ENCODE data around the gene NFE2.
A peak's percentile ranks its signal among the peaks of the same experiment; 100 is the strongest.
"Not testable (repeated sequence)": the region's sequence is repeated elsewhere in the genome, so short reads cannot be mapped to it uniquely, and the experiment has no call there.

NFE2 gene

DNA sequence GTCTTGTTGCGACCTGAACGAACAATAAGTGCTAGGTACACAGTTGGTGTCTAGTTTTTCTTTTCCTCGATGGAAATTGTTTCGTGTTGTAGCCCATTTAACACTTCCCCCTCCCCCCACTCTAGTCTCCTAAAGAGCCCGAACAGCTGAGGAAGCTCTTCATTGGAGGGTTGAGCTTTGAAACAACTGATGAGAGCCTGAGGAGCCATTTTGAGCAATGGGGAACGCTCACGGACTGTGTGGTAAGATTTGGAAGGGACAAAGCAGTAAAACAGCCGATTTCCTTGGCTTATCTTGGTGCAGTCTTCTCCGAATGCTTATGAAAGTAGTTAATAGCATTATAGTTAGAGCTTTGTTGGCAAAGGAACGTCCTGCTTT is 19.6 kb downstream of the NFE2 start:
- not testable (repeated sequence) for DNase-seq

DNA sequence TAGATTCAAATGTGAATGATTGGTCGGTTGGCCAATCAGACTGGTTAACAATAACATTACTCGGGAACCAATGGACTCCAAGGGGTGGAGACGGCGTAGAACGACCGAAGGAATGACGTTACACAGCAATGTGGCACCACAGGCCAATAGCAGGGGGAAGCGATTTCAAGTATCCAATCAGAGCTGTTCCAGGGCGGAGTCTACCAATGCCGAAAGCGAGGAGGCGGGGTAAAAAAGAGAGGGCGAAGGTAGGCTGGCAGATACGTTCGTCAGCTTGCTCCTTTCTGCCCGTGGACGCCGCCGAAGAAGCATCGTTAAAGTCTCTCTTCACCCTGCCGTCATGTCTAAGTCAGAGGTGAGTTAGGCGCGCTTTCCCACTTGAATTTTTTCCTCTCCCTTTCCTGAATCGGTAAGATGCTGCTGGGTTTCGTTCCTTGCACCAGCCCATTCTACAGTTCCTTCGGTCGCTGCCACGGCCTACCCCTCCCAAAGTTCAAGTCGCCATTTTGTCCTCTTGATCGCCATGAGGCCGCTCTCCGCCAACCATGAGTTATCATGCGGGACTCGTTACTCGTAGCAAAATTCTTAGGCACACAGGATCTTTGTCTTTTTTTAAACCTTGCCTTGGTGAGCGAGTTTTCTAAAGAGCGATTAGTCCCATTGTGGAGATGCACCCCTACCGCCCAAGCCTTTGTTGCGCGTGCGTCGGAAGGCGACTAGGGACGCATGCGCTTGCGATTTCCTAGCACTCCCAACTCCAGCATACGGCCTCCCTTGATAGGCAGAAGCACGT is 20.2 kb downstream of the NFE2 start, which contains the start of gene HNRNPA1:
HNRNPA1 (plus strand) TSS at position 259 of the 793 bp plus-strand sequence; CDS start at position 341, 82 bp downstream.
- peak; percentile 100 for DNase-seq

DNA sequence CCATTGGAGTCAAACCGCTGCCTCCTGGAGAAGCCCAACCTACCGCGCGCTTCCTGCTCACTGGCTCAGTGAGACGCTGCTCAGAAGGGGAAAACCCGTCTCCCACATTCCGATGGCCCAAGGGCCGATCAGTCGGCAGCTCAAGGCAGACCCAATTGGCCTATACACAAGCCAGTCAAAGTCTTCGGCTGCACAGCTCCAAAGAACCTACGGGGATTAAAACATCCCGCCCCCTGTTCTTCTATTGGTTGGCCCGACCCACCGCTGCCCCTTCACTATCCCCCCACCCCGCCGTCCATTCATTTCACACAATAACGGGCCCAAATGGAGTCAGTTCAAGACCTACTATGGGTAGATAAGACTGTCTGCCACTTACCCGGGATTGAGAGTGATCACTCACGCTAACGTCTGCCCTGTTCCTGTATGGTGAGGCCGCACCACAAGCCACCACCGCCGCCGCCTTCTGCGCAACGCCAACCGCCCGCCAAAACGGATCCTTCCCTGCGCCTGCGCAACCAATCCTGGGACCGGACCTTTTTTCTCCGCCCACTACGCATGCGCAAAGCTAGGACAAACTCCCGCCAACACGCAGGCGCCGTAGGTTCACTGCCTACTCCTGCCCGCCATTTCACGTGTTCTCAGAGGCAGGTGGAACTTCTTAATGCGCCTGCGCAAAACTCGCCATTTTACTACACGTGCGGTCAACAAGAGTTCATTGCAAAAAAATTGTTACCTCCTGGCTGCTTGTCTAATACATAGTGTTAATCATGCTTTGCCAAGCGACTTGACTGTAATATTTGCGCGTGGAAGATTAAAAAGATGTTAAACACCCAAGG is 21.0 kb downstream of the NFE2 start, which contains the start of gene CBX5:
CBX5 (minus strand) TSS at position 491 of the 836 bp plus-strand sequence. CDS start 22,472 bp downstream, outside the sequence.
- DNase-seq: peak; percentile 96

DNA sequence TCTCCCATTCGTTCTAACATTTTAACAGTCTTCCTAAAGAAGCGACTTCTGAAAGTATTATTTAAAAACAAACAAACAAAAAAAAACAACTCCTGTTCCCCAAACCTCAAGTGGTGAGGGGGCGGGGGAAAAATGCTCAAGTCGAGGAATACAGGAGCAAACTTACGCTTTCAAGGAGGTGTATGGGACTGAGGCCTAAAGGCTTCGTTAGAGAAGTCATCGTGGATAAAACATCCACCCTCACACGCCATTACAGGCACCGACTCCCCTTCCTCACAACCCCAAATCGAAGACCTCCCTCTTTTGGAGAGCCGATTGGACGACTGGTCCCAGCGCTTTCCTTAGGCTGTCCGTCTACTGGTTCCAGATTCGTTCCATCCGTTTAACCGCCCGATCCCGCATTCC is 21.6 kb downstream of the NFE2 start:
- no peak for DNase-seq

DNA sequence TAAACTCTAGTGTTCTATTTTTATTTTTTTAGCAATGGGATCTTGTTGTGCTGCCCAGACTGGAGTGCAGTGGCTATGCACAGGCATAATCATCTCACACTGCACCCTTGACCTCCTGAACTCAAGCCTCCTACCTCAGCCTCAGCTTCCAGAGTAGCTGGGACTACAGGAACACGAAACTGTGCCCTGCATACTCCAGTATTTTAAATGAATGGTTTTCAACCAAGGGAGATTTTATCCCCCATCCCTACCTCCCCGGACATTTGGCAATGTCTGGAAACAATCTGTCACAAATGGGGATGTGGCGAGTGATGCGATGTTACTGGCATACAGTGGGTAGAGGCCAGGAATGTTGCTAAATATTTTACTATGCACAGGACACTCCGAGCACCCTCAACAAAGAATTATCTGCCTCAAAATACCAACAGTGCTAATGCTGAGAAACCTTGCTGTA is 23.0 kb downstream of the NFE2 start:
- no peak for DNase-seq

DNA sequence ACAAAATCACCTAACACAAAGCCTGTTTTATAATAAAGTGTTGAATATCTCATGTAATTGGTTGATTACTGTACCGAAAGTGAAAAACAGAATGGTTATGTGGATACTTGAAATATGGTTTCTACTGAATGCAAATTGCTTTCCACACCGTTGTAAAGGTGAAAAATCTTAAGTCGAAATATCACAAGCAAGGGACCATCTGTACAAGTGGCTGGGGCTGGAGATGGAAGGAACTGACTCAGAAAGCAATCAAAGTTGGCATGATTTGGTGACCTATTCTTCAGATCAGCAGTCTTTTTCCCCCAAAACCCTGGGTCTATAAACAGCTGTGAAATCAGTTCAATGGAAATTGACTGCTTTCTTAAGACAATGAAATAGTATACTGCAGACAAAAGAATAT is 24.4 kb downstream of the NFE2 start:
- DNase-seq: no peak

DNA sequence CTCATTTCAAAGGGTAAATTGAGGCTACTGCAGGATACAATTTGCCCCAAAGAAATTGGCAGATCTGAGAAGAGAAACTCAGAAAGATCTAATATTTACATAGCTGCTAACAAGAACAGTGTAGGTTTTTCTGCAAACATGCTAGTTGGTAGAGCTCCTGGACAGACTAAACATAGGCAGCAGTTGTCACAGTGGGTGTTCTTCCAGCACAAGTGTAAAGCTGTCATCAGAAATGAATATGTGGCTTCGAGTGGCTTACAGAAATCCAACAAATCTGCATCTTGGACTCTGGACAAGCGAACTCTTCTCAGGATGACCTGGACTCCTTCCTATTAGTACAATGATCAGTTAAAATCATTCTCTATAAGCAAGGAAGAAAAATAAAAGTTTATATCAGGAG is 26.8 kb downstream of the NFE2 start:
- no peak for DNase-seq

DNA sequence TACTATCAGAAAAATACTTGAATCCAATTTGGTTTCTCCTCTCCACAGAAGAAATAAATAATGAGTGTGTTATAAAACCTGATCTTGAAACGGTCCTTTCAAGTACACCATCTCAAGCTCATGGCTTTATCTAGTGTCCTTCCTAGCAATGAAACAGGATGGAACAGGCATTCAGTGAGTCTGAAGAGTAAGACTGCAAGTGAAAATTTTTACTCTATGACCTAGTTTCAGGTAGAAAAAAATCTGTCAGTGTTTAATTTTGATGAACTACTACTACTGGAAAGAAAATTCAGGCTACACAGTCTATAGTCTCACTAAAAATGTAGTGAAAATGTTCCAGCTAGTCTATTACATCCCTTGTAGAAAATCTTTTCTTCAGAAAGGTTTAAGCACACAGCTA is 28.6 kb downstream of the NFE2 start:
- DNase-seq: no peak

DNA sequence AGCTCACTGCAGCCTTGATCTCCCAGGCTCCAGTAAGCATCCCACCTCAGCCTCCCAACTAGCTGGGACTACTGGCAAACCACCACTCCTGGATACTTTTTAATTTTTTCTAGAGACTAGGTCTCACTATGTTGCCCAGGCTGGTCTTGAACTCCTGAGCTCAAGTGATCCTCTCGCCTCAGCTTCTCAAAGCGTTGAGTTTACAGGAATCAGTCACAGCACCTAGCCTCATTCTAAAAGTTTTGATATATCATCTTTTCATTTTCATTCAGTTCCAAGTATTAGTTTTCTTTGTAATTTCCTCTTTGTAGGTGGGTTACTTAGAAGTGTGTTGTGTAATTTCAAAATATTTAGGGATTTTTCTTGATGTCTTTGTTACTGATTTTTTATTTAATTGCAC is 30.5 kb downstream of the NFE2 start:
- no peak for DNase-seq

DNA sequence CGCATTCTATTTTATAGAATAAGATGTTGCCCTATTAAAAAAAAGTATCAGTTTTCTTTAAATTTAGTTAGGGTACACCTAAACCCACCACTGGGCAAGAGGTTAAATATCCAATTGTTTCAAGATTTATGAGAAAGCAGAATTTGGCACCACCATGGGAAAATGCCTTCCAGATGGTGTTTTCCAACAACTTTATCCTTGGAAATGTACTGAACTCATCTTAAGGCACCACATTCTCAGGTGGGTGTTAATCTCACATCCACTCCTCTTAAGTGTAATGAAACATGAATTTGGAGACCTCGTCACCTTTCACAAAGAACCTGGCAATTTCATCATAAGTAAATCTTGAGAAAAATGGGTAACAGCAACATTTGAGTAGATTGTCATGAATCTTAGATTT is 34.0 kb downstream of the NFE2 start:
- DNase-seq: no peak

DNA sequence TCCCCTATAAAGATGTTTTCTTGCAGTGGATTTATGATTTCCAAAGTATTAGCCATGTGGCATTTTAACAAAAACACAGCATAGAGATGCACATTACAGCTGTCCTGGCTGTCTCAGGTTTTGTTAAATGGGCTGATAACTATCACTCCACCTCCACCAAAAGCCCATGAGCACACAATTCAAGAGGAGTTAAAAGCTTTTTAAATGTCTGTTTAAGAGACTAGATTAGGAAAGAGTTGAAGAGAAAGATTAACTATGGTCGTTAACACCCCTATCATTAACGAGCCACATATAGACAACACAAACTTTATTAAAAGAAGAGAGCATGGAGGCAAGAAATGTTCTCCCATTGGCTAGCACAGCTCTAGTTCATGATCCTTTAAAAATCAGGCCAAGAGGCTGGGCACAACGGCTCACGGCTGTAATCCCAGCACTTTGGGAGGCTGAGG is 35.4 kb downstream of the NFE2 start:
- DNase-seq: no peak

DNA sequence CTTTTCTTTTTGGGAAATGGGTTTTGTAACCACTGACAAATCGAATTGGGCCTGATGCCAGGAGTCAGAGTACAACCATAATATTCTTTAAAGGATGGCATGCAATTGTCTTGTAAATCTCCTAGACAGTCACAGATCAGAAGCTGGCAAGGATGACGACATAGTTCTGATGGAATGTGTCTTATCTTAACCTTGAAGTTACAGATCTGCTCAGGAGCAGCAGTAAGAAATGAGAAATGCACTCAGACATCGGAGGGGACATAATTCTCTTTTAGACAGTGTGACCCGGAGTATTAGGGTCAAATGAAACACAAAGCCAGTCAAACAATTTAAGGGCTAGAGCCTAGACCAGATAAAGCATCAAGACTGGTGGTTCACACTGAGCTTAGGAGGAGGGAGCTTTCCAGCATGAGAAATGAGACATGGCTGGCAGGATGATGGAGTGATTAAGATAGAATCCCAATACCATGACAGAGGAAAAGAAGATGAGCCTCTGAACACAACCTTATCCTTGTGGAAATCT is 38.4 kb downstream of the NFE2 start:
- DNase-seq: no peak

DNA sequence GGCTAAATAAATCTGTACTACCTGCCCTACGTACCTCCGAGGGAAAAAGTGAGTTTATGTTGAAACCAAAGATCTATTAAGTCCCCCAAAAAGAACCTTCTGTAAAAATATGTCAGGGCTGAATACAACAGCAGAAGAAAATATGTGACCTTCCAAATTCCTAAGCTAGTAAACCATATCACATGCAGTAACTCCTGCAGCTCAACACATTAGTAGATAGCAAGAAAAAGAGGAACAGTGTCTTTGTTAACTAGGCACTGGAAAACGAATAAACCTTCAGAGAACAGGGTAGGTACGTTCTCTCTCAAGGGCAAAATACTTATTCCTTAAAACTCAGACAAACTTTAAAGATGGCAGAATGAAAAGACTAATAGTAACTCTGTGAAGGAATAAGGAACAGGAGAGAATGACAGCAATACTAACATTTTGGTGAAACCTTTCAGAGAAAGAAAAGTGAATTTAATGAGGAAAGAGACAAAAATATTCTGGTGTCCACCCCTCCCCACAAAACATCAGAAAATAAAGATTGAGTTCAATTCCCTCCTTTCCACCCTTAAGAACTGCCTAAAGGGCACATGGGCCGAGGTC is 38.9 kb downstream of the NFE2 start:
- no peak for DNase-seq

DNA sequence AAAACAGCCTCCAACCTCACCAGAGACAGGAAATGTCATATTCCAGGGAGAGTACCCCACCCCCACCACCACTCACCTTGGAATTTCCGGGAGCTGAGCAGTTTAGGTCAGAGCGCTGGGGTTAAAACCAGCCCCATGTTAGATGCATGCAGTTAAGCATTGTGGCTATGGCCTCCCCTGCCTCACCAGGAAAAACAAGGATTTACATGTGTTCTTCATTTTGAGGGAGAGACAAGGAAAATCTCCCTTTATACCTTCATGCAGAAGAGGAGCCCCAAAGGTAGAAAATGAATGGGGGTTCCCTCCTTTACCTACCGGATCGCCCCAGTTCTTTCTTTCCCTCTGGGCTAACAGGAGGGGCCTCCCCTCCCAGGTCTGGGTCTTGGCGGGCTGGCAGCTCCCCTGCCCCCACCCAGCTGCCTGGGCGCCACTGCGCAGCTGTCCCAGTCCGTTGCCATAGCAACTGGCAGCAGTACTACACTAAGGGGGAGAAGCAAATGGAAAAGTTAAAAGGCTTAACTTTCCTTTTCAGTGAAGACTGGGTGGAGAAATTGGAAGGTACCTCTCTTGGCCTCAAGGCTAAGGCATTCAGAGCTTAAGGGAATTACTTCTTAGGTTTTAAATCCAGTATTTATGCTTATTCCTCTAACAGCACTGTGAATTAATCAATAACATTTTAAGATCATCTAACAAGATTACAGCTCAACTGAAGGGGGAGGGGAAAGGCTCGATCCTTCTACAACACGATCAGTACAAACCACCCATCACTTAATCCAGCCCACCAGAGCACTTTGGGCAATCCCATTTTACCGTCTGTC is 41.4 kb downstream of the NFE2 start:
- DNase-seq: no peak

DNA sequence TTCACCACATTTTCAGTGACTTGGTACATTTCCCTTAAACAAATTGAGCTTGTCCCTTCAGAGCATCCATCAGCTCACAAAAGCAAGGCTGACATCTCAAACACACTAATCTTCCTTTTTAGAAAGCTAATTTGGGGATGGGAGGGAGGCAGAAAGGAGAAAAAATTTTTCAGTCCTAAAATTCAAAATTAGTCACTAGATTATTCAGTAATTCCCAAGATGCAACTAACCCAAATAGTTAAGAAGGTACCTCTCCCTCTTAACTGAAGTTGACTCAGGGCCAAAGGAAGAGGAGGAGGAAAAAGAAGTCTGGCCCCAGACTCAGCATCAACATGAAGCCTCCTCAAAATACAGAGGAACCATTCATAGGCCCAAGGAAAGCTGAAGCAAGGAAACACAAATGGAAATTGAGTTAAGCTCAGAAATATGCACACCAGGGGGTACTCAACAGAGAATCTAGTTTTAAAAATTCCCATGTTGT is 42.6 kb downstream of the NFE2 start:
- DNase-seq: no peak

DNA sequence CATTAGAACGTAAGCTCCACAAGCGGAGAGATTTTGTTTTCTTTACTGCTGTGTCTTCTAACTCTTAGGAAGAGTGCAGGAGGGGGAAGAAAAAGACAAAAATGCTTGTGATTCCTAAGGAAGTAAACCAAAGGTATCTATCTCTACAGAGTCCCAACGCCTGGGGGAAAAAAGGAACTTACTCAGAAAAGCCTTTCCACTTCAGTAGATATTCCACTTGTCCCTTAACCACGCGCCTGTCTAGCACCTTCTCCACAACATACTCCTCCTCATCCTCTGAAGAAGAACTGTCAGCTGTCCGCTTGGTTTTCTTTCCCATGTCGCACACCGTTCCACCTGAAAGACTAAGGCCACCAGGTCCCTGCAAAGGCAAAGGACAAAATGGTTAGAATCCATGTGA is 43.5 kb downstream of the NFE2 start:
- no peak for DNase-seq

DNA sequence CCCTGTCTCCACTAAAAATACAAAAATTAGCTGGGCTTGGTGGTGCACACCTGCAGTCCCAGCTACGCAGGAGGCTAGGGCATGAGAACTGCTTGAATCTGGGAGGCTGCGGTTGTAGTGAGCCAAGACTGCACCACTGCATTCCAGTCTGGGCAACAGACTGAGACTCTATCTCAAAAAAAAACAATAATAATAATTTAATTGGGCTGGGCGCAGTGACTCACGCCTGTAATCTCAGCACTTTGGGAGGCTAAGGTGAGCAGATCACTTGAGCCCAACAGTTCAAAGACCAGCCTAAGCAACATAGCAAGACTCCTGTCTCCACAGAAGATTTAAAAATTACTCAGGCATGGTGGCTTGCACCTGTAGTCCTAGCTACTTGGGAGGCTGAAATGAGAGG is 47.6 kb downstream of the NFE2 start:
- no peak for DNase-seq

DNA sequence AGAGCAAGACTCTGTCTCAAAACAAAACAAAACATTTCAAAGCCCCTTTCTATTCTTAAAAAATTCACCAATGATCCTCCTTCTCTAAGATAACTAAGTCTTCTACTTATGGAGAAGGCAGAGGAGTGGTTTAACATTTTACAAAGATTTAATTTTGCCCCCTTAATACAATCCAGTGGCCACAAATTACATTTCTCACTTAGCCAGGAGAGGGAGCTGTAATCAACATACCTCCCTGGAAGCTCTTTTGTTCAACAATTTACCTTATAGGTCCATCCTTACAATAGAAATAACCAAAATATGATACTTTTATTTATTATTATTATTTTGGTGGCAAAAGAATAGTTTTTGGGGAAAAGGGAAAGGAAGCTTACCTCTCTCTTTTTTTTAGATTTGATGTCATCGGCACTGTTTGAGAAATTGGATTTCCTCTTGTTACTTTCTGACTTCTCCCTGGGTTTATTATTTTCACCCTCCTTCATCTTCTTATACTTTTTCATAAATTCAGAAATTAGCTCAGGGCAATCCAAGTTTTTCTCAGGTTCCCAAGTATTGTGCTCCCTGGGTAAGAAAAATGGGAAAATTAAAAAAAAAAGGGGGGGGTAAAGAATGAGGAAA is 49.0 kb downstream of the NFE2 start:
- no peak for DNase-seq

DNA sequence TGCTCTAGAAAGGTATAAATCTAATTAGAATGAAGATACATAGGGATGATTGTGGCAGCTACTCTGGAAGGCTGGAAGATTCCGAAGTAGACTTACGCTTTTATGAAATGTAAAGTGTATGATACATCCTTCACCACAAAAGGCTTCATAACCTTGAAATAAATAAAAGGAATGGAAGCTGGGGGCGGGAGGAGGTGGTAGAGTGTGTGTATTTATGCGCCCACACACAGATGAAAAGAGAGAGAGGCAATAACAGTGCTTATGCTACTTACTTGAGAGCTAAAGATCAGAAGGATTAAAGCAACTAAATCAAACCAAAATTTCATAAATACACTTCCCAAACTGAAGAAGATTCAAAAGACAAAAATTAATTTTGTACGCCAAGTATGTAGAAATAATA is 51.3 kb downstream of the NFE2 start:
- no peak for DNase-seq

DNA sequence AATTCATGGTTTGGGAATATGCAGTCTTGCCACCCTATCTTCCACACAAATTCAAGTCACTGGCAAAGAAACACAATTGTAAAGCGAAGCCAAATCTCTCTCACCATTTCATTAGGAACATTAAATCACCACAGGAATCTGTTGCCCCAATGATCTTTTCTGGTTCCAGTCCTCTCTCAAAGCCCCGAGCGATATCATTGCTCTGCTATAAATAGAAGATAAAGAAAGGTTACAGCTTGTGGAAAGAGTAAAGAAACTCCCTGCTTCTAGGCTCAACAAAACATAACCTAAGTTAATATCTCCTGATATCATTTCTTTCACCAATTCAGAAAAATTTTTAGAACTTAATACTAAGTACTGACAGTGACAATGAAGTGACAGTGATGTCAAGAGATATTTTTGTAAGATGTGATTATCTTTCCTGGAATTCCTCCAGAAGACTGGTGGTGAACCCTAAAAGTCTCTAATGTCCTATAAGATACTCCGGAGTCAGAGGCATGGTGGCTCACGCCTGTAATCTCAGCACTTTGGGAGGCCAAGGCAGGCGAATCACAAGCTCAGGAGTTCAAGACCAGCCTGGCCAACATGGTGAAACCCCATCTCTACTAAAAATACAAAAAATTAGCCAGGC is 54.7 kb downstream of the NFE2 start:
- DNase-seq: no peak
